ENCODE results near the gene PCDHGA8.

The PCDHGA8 gene

GRCh38 chr5:141437221-141437620 lies 44.8 kb downstream of the PCDHGA8 start:
- DNase-seq, result no peak

DNA sequence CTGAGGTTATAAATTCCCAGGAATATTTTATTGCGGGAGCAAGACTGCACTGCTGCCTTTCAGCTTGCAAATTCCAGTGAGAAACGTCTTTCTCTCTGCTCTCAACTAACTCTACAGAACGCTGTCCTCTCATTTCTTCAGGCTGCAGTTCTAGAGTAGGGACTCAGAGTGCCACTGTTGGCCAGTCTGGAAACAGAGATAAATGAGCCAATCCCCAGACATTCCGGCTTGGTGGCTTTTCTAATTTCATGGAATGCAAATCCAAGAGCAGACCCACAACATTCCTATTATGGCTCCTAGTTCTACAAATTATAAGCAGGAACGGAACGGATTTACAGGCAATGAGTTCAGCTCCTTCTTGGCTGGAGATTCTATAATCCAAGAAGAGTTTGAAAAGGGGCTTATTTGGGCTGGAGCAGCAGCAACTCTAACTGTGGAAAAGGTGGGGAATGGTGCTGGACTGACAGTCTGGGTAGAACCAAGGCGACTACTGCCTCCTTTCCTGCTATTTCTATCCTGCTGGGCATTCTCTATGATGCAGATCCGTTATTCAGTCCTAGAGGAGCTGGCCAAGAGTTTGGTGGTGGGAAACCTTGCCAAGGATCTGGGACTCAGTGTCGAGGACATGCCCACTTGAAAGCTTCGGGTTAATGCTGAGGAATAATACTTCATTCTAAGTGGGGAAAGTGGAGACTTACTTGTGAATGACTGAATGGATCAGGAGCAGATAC lies 47.1 kb downstream of the PCDHGA8 start:
- no peak for DNase-seq

GRCh38 chr5:141440341-141440740 lies 47.9 kb downstream of the PCDHGA8 start:
- no peak for DNase-seq

GRCh38 chr5:141441571-141442170 lies 49.2 kb downstream of the PCDHGA8 start:
- no peak for DNase-seq
